GM12865 (cell line): ENCODE measurements around the gene RPH3AL.

Source experiments
- DNase-seq: peaks from one replicate; pipeline ENCODE4 v3.0.0; 2010; ENCODE audit warnings: low read depth
- H3K4me3 ChIP-seq: 2 replicates; pipeline ENCODE4 v1.5.1; 2011; ENCODE audit warnings: mild to moderate bottlenecking, low read depth, low read length, control low read depth
- TF ChIP-seq, protein P1 (sequence below): IDR thresholded peaks from 2 replicates; pipeline ENCODE4 v1.5.1; 2011; ENCODE audit warnings: low read length, control low read depth, low read depth, inconsistent platforms; ENCODE audit not compliant: insufficient read depth; ENCODE audit errors: missing control alignments

Gene RPH3AL

DNA sequence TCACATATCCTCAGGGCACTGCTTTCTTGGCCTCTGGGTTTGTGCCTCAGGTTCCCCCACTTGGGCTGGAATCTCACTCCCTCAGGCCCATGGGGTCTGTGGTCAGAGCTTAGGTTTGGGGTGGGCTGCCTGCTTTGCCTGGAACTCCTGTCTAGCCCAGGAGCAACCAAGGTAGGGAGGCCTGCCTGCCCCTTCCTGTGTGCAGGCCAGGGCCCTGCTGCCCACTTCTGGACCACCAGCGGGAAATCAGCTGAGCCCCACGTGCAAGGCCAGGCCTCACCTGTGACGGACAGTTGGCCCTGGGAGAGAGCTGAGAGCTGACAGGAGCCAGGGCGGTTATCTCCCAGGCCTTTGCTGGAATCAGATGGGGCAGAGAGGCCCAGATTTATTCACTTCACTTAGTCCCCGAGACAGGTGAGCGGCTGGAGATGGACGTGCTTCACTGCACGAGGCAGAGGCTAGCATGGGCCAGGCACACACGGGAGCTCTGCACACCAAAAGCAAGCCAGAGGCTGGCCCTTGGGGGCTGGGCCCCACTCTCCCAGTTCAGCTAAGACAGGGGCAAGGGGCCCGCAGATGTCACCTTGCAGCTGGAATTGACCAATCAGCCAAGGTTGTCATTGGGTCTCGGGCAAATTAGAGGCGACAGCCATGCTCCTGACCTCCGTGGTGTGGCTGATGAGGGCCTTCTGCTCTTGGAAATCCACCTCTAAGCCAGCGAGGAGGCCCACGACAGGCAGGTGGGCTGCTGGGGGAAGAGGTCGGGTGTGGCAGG, 121.2 kb downstream of the RPH3AL start:
- TF ChIP-seq, protein P1, sequence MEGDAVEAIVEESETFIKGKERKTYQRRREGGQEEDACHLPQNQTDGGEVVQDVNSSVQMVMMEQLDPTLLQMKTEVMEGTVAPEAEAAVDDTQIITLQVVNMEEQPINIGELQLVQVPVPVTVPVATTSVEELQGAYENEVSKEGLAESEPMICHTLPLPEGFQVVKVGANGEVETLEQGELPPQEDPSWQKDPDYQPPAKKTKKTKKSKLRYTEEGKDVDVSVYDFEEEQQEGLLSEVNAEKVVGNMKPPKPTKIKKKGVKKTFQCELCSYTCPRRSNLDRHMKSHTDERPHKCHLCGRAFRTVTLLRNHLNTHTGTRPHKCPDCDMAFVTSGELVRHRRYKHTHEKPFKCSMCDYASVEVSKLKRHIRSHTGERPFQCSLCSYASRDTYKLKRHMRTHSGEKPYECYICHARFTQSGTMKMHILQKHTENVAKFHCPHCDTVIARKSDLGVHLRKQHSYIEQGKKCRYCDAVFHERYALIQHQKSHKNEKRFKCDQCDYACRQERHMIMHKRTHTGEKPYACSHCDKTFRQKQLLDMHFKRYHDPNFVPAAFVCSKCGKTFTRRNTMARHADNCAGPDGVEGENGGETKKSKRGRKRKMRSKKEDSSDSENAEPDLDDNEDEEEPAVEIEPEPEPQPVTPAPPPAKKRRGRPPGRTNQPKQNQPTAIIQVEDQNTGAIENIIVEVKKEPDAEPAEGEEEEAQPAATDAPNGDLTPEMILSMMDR: no peak
- DNase-seq: no peak
- H3K4me3 ChIP-seq: no peak overlapping the region

DNA sequence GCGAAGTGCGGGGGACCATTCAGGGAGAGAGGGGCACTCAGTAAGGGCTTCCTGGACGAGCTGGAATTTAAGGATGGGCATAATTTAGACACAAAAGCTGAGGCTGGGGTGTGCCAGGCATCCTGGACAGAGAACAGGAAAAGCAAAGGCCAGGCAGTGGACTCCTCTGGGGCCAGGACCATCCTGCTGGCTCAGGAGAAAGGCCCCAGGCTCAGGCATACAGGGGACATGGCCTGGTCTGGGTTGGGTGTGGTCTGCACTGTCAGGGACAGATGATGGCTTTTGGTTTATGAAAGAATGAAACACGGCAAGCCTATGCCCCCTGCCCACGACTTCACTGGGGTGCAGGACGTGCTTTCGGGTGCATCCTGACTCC, 122.2 kb downstream of the RPH3AL start:
- no peak overlapping the region for H3K4me3 ChIP-seq
- TF ChIP-seq, protein P1: no peak
- DNase-seq: no peak

DNA sequence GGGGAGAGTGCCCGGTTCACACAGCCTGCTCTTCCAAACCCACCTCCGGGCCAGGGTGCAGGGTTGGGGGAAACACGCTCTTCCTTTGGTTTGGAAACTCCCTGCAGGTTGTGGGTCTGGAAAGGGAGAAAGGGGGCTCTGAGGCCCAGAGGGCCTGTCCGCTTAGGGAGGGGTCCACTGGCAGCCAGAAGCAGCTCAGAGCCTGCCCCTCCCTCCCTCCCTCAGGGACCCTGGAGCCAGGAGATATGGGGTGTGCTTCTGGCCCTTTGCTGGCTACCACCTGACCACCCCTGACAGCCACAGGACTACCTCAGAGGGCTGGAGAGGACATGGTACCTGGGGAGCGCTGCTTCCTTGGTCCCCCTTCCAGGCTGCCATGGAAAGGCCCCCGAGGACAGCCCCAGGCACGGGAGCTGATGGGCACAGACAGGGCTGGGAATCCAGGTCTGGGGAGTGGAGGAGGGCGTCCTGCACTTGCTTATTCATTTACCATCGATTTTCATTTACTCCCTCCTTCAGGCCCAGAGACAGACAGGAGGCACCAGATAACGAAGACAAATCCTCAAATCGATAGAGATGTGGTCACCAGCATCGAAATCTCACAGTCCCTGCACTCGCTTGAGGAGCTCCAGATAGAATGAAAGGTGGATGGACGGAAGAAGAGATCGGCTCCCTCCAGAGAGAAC, 122.8 kb downstream of the RPH3AL start:
- DNase-seq: no peak
- H3K4me3 ChIP-seq: no peak overlapping the region
- TF ChIP-seq, protein P1: no peak

DNA sequence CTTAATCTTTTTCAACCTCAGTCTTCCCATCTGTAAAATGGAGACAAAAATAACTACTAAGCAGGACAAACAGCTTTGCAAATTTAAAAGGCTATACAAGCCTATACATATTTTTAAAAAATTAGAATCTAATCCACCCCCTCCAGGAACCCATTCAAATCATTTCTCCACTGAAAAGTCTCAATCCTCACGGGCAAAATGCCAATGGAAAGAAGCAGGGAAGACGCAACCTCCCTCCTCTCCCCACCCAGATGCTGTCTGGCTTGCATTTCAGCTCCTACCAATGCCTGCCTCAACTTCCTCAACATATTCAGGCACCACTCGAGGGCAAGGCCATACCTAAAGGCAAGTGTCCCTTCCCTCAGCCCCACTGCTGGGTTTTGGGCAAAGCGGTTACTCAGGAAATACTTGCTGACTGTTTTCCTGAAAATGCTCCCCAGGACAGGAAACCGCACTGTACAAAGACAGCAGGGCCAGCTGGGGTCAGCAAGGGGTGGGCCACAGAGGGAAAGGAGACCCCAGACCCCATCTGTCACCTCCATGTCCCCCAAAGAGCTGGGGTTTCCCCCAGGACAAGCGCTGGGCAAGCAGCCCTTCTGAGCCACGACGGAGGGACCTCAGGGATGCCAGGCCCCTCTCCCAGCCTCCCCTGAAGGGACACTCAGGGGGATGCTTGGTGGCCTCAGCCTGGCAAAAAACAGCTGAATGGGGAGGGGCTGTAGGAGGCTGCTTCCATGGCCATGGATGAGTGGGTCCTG, 123.5 kb downstream of the RPH3AL start:
- no peak overlapping the region for H3K4me3 ChIP-seq
- TF ChIP-seq, protein P1: no peak
- no peak for DNase-seq

DNA sequence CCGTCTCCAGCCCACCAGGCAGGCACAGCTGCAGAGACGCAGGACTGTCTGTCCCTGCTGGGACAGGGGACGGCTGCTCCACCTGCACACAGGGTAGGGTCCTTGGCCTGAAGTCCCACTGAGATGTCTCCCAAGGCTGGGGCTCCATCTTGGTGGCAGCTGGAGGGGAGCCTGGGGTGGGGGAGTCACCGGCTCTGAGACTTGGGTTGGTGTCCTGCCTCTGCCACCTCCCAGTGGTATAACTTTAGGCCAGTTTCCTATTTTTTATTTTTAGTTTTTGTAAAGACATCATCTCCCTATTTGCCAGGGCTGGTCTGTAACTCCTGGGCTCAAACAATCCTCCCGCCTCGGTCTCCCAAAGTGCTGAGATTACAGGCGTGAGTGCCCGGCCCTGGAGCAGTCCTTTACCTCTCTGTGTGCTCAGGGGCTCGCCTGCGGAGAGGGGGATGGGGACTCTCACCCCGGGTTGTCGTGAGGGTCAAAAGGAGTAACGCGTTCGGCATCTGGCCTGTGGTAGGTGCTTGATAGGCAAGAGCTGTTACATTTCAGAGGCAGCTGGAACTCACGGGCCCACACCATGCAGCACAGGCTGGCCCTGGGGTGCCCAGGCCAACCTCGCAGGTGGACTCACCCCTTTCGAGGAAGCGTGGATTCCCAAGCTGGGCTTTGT, 124.5 kb downstream of the RPH3AL start:
- TF ChIP-seq, protein P1: no peak
- H3K4me3 ChIP-seq: no peak overlapping the region
- DNase-seq: no peak

DNA sequence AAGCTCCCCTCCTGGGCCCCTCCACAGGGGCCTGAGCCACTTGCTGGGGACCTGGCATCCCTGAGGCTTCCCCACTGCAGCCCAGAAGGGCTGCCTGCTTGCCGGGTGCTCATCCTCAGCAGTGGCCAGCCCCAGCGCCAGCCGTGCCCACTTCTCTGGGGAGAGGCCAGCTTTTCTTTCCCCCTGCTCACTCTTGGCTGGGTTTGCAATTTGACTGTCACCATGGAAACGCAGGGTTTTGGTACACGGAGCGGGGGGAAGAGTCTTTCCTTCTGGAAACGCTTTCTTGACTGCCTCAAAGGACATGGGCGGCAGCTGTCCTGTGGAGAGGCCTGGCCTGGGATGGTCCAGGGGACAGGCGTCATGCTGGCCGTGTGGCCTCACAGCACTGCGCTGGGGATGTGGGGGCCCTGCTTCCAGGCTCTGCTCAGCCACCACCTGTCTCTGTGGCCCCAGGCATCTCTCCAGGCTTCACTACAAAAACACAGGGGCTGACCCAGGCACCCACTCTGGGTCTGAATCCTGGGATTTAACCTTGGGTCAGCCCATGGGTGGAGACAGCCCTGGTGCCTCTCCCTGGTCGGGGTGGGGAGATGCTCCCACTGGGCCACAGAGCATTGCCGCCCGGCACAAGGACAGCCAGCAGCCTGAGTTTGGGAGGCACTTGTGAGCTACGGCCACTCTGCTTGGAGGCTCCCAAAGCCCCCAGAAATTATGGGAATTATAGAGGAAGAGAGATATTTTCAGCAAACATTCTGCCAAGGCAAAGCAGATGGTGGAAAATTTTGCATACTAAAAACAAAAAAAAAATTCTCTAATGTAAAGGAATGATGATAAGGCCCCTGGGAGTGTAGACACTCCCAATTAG, 125.3 kb downstream of the RPH3AL start:
- TF ChIP-seq, protein P1: no peak
- DNase-seq: no peak
- no peak overlapping the region for H3K4me3 ChIP-seq
